ENCODE data around the gene LHX4.

The LHX4 gene

DNA sequence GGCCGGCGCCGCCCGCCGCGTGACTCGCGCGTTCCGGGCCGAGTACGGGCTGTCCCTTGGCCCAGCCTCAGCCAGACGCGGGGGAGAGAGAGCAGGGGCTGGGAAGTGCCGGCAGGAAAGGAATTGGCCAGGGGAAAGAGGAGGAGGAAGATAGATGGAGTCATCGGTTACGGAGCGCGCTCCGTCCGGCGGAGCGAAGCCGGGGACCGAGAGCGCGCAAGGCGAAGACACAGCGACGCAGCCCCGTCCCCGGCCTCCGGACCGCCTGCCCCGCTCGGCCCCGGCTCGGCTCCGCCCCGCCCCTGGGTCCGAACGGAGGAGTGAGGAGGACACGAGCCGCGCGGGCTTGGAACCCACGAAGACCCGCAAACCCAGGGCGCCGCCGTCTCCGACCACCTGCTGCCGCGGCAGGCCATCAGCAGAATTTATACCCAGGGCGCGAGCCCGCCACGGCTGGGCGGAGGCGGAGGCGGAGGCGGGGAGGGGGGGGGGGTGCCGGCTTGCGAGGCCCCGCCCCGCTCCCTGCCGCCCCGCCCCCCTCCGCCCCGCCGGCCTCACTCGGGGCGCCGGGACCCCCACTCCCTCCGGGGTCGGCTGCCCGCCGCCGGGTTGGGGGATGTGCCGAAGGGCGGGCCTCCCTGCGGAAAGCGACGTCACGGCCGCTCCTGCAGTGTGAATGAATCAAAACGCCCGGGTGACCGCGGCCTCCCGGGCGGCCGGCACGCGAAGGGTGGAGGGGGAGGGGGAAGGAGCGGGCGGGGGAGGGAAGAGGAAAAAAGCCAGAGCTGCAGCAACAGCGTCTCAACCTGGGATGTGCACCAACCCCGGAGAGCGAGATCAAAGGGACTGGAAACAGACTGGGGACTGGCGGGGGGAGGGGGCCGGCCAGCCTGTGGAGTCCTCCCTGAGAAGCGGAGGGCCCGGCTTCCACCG is at the start of gene LHX4:
TSS of gene LHX4 (plus strand) at position 782 of the 933 bp plus-strand sequence. CDS start 266 bp downstream, outside the sequence.
- no peak for DNase-seq

DNA sequence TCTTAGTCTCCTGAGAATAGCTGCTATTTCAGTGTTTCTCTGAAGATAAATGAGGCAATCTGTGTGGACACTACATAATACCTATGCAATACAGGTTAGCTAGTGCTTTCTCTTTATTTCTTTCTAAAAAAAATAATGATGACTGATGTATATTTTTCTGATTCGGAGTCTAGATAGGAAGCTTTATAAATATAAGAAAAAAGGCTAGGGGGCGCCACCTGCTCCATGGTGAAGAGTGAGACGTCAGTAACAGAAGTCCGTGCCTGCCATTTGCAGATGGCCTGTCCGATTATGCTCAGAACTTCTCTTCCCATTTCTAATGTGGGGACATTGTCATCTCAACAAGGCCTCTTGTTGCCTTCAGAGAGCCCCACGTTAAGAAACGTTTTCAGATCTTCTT is 49.0 kb upstream of the LHX4 start:
- no peak for DNase-seq

DNA sequence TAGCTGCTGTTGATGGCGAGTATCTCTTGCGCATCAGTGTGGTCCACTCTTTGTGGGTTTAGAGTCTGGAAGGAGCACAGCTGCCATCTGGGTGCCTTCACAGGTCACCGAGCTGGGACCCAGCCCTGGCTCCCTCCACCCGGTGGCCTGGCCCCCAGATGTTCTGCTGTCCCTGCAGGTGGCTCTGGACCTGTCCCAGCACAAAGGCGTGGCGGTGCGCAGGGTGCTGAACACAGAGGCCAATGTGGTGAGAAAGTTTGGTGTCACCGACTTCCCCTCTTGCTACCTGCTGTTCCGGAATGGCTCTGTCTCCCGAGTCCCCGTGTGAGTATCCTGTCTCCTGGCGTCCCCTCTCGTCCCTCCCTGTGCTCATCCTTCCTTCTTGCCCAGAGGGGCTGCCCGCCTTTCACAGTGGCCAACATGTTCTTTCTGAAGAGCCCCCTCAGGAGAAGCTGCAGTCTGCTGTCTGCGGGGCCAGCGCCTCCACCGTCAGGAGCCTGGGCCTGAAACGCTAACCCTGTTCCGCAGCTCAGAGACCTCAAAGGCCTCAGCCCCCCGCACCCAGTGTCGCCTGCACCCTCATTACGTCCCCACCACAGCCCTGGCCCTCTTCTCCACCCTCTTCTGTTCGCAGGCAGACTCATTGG is 47.9 kb upstream of the LHX4 start:
- no peak for DNase-seq

DNA sequence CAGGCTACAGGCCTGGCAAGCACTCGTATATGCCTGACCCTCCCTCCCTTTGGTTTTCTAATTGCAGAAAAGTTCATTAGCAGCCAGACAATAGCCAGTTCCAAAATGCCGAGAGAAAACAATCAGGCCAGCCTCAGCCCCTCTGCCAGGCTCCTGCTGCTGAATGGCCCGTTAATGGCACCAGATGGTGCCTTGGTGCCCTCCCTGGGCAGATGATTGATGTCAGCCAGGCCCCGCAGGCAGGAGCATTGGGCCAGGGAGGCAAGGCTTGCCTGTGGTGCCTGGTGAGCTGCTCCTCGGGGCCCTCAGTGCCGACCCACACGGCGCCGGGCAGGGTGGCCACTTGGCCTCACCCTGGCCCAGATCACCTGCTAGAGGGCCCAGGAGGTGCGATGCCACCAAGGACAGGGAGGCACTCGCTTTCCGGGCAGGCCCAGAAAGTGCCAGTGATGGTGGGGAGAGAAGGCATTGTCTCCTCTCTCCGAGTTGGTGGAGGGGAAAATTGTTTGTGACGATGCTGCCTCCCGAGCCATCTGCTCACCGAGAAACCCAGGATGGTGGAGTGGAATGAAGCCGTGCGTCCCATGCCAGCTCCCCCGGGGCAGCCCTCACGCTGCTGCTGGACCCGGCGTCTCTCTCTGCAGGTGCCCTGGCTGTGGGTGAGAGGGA is 47.3 kb upstream of the LHX4 start:
- DNase-seq, result no peak

DNA sequence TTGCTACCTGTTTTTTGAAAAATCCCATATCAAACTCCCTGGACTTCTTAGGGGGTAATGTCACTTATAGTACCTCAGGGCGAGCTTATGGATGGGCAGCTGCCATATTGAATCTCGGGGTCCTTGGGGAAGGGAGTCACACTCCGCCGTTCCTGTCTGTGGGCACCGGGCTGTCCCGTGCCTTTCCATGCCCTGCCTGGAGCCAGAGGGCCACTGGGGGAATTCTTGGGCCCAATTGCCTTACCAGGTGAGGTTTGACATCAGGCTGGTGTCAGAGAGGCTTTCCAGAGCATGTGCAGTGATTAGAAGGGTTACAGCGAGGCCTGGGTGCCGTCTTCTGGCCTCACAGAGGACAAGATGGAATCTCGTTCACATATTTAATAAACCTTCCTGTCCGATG is 46.6 kb upstream of the LHX4 start:
- DNase-seq, result no peak

DNA sequence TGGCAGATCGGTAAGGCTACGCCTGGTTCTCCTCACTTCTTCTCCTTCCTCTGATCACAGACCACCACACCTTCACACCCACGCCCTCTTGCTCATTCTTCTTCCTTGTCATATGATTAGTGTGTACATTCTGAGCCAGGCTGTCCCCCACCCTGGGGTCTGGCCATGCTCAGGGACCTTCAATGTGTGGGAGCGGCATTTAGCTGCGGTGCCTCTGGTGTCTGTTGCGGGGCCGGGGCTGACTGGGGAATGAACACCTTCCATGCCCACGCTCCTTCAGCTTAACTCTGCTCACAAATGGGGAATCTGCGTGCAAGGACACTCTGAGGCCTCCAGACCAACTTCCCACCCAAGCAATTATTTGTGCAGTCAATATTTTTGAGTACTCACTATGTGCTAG is 46.0 kb upstream of the LHX4 start:
- no peak for DNase-seq

DNA sequence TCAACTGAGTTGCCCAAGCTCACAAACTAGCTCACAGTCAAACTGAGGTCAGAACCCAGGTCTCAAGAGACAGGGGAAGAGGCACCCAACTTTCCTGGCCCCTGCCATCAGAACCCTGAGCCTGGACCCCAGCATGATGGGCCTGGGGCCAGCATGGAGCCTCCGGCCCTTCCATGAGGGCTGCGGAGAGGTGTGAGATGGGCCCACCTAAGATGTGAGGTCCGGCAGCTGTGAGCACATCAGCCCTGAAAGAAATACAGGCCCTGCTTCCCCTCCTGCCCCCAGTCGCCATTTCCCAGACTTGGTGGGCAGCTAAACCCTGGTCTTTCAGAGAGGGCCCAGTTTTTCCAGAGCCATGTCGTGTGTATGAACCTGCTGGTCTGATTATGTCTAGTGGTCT is 44.8 kb upstream of the LHX4 start:
- no peak for DNase-seq

DNA sequence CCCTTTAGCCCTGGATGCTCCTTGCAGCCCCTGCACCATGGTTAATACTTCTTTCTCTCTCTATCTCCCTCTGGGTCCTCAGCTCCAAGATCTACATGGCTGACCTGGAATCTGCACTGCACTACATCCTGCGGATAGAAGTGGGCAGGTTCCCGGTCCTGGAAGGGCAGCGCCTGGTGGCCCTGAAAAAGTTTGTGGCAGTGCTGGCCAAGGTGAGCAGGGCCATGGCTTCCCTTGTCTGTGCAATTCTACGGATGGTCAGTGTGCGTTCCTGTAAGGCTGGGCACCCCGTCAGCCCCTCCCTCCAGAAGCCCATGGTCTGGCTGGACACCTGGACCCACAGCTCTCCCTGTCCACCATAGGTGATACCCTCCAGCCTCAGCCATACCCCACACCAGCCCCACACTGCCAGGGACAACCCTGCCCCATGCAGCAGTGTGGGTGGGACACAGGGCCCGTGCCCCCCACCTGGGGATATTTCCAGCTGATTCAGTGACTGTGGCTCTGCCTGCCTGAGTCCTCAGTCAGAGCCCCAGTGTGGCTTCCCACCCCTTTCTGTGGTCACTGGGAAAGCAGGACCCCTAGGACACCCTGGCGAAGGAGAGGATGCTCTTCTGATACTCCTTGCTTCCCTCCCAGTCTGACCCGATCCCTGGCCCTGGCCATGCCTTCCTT is 44.0 kb upstream of the LHX4 start:
- no peak for DNase-seq

DNA sequence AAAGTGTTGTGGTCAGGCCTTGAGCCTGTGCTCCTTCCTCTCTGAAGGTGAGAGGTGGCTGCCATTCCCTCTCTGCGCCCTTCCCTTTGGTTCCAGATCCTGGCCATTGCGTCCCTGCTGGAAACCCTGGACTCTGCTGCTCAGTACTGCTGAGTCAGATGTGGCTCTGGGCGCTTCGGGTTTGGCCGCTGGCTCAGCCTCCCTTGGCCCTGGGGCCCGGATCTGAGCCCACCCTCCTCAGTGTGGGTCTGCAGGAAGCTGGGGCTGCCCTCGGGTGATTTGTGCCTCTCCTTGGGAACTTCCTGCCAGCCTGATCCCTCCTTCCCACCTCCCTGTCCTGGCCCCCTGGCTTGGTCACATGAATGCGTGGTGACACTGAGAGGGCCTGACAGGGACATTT is 43.2 kb upstream of the LHX4 start:
- DNase-seq, result no peak

DNA sequence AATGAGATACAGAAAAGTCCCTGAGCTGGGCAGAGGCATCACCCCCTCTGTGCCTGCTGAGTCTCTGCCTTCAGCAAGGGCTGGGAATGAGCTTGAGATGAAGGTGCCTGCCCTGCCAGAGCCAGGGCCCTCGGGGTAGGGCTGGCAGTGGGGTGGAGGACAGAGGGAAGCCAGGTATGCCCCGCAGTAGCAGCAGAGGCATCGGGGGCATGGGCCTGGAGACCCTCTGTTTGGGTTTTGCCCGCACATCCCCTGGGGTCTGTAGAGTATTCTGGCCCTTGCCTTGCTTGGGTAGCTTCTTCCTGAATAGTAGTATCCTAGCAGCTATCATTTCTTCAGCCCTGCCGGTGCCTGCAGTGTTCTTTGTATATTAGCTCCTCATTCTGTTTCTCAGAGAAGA is 42.4 kb upstream of the LHX4 start:
- DNase-seq, result no peak

DNA sequence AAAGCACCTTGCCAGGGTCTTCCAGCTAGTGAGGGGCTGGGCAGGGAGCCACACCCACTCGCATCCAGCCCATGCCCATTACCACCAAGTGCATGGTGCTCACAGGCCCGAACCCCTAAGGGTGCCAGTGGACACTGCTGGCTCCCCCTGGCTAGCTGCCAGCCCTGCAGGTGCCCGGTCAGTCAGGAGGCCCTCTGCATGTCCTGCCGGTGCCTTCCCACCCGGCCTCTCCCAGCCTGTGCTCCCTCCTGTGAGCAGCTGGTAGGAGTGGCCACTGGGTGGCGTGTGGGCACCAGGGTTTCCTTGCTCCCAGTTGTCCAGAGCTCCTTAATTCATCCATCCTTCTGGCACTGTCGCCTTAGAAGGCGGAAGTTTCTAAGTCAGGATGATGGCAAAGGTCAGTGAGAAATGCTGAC is 42.0 kb upstream of the LHX4 start:
- DNase-seq, result no peak

DNA sequence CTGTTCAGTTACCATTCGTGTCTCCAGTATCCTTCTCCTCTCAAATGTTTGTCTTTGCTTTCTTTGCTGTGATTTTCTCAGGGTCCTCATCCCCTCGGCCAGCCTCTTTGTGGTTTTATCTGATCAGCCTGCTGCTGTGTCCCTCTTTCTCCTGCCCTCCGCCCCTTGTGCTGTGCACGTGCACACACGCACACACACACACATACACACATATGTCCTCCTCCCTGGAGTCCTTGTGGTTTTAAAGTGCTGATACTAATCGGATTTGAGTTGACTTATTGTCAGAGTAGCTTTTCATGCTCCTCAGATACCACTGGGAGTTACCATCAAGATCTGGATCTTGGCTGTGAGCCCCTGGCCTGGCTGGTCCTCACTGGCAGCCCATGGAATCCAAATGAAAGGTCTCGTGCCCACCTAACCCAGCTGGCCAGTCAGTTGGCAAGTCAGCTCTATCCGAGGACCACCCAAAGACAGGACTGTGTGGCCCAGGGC is 41.3 kb upstream of the LHX4 start:
- no peak for DNase-seq

DNA sequence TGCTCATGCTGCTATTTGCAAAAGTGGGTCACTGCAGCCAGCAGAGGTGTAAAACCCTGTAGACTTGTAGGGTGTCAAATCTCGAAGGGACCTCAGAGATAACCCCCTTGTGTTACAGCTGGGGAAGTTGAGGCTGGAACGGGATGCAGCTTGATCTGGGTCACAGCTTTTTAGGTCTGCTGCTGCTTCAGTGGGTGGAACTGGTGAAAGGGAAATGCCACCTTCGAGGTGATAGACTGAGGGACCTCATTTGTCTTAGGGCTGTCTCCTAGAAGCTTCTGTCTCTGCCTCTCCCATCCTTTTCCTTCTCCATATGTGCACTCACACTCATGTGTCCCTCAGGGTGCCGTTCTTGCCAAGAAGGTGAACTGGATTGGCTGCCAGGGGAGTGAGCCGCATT is 40.0 kb upstream of the LHX4 start:
- no peak for DNase-seq

DNA sequence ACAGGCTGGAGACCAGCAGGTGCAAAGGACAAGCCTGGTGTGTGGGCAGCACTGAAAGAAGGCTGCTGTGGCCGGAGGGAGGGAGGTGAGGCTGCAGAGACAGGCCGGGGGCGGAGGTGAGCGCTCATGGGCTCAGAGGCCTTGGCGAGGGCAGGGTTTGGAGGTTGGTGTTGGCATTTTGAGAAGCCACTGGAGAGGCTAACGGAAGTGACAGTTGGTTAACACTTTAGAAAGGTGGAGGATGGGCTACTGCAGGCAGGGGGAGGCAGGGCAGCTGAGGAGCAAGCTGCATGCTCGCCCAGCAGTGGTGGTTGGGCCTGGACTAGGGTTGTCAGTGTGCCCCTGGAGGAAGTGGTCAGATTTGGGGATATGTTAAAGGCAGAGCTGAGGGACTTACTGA is 37.9 kb upstream of the LHX4 start:
- peak; percentile 11 for DNase-seq

DNA sequence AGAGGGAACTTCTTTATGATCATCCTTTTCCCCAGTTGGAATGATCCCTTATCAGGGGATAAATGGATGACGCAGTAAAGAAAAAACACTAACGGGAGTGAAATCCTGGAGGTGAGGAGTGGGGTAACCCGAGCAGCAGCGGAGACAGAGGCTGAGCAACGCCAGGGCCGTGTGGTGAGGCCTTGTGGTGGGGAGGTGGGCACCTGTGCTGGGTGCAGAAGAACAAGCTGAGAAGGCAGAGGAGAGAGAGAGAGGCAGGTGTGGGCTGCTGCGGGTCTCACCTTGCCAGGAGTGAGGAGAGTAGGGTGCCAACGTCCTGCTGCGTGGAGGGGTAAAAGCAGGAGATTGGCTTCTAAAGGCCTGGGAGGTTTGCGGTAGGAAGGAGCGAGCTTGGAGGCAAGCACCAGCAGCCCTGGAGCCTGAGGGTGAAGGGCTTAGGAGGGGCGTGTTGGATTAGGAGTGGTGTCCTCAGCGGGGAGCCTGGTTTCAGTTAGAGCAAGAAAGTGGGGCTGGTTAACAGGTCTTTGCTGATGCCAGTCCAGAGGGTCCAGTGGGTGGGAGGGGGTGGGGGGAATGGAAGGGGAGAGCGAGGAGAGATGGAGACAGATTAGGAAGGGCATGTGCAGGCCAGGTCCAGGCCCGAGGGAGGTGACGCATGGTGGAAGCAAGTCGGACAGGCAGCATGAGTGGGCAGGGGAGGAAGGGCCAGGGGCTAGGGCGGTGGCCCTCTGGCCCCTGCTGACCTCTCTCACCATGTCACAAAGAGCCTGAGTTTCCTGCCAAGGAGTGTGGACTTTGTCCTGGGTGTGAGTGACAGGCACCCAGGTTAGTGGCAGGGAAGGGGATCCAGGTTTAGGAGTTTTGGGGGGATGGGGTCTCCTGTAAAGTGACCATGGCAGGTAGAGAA is 36.7 kb upstream of the LHX4 start:
- DNase-seq, result no peak

DNA sequence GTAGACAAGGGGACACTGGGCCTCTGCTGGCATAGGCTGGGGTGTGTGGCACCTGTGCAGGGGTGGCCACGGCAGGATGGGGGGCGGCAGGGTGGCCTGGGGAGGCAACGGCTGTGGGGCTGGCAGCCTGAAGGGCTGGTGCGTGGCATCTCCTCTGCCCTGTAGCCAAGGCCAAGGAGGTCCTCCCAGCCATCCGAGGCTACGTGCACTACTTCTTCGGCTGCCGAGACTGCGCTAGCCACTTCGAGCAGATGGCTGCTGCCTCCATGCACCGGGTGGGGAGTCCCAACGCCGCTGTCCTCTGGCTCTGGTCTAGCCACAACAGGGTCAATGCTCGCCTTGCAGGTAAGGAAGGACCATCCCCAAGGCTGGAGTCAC is 36.0 kb upstream of the LHX4 start:
- DNase-seq, result no peak

DNA sequence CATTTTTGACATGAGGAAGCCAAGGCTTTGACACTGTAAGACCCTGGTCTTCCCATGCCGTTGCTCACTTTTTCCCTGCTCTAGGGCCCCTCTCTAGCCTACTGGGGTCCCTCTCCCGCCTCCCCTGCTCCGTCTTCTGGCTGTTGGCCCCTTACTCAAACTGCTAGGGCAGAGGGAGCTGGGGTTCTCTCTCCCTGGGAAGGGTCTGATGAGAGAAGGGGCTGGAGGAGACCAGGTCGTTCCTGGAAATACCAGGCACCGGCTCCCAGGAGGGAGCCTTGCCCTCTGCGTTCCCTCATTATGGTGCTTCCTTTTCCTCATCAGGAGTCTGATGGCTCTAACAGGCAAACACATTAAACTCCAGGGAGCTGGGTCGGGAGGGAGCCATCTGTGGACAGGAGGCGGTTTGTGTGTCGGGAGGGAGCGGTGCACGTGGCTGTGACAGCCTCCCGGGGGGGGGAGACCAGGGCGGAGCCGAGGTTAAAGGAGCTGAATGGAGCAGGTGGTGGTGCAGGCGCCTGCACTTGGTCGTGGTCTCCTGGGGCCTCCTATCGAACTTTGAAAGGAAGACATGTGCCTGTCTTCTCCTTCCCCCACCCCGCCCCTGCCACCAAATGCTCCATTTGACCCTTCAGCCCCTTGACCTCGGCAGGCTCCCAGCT is 35.4 kb upstream of the LHX4 start:
- DNase-seq, result no peak

DNA sequence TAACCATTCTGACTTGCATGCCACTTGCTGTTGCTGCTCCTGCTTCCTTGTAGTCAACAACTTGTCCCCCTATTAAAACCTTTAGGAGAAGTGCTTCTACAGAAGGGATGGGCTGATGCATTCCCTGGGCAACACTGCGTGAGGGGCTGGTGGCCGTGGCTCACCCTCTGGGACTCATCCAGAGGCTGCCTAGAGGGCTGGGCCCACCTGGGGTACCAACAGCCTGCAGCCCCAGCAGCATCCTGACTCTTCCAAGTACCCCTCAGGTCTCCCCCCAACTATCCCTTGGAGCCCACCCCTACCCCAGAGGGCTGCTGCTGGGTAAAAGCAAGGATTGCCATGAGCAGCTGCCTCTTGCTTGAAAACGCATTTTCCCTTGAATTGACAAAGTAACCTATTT is 34.7 kb upstream of the LHX4 start:
- no peak for DNase-seq

DNA sequence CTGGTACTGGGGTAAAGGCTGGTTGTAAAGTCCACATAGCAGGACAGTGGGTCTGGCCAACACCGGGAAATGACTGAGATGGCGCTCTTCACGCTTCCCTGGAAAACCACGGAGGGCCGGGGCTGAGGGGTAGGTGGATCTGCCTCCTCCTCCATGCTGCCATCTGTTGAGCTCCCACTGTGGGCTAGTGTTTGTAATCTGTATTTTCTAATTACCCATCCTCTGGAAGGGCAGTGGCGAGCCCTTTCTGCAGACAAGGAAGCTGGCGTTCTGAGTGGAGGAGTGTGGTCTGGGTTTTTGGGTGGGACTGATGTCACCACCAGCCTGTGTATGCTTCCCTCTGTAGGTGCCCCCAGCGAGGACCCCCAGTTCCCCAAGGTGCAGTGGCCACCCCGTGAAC is 34.1 kb upstream of the LHX4 start:
- DNase-seq, result no peak

DNA sequence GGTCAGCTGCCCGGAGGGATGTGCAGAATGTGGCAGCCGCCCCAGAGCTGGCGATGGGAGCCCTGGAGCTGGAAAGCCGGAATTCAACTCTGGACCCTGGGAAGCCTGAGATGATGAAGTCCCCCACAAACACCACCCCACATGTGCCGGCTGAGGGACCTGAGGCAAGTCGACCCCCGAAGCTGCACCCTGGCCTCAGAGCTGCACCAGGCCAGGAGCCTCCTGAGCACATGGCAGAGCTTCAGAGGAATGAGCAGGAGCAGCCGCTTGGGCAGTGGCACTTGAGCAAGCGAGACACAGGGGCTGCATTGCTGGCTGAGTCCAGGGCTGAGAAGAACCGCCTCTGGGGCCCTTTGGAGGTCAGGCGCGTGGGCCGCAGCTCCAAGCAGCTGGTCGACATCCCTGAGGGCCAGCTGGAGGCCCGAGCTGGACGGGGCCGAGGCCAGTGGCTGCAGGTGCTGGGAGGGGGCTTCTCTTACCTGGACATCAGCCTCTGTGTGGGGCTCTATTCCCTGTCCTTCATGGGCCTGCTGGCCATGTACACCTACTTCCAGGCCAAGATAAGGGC is 33.5 kb upstream of the LHX4 start:
- DNase-seq, result no peak

DNA sequence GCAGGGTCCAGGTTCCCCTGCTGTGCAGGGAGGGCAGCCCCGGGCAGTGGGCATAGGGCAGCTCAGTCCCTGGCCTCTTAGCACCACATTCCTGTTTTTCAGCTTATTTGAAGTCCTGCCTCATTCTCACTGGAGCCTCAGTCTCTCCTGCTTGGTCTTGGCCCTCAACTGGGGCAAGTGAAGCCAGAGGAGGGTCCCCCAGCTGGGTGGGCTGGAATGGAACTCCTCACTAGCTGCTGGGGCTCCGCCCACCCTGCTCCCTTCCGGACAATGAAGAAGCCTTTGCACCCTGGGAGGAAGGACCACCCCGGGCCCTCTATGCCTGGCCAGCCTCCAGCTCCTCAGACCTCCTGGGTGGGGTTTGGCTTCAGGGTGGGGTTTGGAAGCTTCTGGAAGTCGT is 32.8 kb upstream of the LHX4 start:
- no peak for DNase-seq

All from CD4-positive, alpha-beta T cell treated with Interferon gamma for 1 hour (primary cell).